NK-92 (cell line): ENCODE results near the gene MCTP1.
"Not testable (repeated sequence)": the region's sequence is repeated elsewhere in the genome, so short reads cannot be mapped to it uniquely, and the experiment has no call there.

Experiments used
- DNase-seq: peaks from one replicate; lab custom pipeline; 2025; ENCODE audit not compliant: unreplicated experiment; lab: John Stamatoyannopoulos, UW

The MCTP1 gene

DNA sequence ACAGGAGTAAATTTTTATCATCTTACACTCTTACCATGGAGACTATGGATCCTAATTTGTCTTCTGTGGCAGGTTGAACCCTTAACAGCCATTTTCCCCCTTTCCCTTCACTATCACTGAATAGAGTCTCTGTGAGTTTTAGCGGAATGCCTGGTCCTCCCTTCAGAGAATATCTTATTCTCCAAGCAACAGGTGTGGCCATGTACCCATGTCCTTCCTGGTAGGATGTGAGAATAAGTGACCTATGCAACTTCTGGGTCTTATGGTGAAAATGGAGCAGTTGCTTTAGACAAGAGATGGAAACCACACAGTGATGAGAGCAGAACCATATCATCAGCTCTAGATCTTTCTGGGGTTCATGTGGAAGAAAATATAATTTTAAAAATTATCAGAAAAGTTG lies 312.6 kb downstream of the MCTP1 start:
- DNase-seq, result no peak

DNA sequence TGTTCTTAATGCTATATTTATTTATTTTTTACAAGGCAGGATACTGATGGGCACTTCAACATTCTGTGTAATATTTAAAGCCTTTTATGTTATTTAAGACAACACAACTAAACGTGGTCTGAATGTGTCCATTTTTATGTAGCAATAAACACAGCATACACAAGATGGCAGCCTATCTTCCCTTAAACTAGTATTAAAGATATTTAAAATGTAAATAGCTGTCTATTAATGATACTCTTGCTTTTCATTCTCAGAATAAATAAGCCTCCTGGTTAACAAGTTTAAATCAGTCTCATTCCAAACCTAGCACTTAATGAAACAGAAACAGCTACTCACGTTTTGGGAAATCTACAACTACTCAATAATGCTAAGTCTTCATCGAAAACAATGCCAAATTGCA lies 315.7 kb downstream of the MCTP1 start:
- no peak for DNase-seq

DNA sequence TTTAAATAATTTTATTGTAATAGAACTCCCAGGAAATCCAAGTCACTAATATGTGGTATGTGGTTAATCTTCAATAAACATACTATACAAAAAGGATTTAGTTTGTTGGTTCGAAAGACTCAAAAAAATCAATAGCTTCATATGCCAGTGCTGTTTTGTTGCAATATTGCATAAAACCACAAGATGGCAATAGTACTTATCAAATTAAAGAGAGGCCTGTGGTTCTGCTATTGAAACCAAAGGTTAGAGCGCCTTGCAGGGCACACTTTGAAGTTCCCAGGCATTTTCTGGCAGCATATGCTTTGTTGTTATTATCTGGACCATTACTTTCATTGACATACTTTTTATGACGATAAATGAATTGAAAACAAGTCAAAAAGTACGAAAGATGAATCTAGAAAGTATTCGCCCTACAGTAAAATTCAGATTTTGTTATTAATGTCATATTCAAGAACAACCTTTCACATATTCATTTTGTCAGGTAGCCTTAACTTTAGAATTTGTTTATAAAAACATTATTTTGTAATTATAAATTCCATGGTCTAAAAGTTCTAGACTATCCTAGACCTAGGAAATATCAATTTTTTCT lies 316.3 kb downstream of the MCTP1 start:
- DNase-seq, result no peak

DNA sequence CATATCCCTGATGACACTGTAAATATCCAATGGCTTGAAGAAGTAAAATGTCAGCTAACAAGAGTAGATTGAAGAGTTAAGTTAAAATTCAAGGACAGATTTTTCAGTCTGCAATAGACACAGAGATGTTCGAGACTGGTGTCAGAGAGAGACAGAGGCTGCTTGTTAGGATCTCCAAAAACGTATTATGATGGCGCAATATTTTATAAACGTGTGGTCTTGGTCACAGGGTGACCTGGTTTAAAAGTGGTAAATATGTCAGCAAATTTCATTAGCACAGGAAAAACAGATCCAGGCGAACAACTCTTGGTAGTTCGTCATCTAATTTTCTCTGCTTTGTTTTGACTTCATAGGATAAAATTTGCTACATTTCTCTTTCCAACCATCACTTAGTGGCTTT lies 317.4 kb downstream of the MCTP1 start:
- DNase-seq, result no peak

DNA sequence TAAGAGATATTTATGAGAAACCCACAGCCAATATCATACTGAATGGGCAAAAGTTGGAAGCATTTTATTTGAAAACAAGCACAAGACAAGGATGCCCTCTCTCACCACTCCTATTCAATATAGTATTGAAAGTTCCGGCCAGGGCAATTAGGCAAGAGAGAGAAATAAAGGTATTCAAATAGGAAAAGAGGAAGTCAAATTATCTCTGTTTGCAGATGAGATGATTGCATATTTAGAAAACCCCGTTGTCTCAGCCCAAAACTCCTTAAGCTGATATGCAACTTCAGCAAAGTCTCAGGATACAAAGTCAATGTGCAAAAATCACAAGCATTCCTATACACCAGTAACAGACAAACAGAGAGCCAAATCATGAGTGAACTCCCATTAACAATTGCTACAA lies 325.6 kb downstream of the MCTP1 start:
- DNase-seq, result not testable (repeated sequence)

DNA sequence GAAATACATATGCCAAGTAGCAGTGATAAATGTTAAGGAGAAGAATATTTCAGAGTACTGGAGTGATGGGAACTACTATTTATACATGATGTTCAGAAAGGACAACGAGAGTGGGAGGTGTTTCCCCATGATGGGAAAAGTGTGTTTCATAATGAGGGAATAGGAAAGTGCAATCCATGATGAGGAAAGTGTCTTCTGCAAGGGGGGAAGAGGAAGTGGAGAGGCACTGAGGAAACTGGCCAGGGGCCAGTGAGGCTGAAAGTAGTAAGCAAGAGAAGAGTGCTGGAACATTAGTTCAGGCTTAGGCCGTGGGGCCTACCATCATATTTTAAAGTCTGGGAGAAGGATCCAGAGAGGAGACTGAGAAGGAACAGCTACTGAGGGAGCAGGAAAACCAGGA lies 339.2 kb downstream of the MCTP1 start:
- DNase-seq, result no peak

DNA sequence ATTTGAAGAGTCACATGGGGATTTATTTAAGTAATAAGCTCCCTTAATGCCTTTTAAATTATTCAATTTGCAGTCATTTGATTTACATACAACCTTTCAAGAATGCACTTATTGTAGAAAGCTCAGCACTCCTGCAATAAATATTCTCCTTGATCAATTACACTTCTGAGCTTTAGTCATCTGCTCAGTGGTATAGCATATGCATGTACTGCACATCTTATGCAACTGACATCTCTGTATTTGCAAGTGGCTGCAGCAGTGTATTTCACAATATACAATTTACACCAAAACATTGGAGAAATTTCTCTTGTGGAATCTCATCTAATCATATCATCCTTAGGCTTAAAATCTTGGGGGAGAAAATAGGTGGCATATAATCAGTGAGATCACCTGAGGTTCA lies 340.7 kb downstream of the MCTP1 start:
- DNase-seq, result no peak

DNA sequence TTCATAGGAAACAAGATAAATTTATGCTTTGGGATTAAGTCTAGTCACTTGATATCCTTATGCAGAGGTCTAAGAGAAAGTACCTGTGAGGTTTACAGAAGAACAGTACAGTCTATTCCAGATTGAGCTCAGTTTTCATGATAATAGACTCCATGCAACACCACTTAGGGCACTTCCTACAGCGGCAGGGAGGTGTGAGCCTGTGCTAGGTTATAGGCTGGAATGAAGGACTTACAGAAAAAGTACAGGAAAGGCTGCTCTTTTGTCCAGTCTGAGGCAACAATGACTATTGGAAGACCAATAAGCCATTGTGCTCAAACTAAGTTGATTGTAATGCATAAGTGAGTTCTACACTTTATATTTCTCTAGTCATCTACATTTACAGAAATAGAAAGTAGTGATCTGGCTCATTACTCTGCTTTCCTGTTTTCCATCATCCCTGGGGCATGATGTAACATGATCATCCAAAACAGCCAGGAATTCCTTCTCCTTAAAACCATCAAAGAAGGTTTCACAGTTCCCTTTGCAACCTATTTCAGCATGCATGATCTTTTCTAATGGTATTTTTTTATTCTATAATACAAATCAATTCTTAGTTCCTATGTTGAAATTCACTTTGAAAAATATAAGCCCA lies 343.7 kb downstream of the MCTP1 start:
- DNase-seq, result no peak

DNA sequence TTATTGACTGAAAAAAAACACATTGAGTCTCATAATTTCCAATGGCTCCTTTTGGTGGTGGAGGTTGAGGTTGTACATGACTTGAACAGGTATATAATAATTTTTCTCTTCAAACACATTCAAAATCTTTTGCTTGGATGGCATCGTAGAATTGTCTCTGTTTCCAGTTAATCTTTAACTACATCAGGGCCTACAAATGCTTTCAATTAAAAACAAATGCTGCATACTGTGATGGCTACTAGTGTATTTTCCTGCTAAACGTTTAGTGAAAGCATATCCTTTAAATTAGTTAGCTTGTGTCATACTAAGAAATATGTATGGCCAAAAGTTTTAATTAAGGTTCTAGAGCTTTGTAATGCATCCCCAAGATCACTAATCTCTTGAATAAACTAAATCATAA lies 352.6 kb downstream of the MCTP1 start:
- no peak for DNase-seq

DNA sequence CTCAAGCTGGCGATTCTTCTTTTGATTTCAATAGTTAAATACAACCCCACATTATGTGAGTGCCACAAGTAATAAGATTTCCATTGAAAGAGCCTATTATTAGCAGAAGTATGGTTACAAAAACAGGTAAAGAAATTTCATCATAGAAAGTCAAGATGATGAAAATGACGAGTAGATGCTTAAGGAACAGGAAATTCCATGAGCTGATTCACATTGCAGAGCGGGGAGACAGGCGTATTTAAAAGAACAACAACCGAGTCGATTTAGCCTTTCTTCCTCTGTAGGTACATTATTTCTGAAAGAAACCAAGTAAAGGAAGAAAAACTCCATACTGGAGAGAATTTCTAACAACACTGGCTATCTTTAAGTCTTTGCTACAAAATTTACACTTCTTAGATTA lies 356.0 kb downstream of the MCTP1 start:
- DNase-seq, result no peak

DNA sequence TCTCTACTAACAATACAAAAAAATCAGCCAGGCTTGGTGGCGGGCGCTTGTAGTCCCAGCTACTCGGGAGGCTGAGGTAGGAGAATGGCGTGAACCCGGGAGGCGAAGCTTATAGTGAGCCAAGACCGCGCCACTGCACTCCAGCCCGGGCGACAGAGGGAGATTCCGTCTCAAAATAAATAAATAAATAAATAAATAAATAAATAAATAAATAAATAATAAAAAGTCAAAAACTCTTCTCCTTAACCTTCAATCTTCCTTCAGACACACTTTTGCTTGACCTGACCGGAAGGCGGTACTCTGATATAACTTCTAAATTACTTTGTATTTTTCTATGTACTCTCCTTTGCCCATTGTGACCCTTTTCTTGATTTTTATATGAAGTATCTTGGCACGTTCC lies 364.3 kb downstream of the MCTP1 start:
- no peak for DNase-seq

DNA sequence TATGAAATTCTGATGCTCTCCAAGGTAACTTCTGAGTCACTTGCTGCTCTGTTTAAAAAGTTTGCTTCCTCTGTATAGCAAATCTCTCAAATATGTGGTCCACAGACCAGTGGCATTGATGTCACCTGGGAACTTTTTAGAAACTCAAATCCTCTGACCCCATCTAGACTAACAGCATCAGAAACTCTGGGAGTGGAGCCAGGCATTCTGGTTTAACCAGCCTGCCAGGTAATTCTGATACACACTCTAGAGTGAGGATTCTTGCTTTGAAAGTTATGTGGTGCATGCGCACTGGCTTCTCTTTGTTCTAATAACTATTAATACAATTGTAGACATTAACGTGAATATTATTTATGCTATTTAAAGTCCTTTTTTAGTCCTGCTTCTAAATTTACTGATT lies 368.3 kb downstream of the MCTP1 start:
- DNase-seq, result no peak

DNA sequence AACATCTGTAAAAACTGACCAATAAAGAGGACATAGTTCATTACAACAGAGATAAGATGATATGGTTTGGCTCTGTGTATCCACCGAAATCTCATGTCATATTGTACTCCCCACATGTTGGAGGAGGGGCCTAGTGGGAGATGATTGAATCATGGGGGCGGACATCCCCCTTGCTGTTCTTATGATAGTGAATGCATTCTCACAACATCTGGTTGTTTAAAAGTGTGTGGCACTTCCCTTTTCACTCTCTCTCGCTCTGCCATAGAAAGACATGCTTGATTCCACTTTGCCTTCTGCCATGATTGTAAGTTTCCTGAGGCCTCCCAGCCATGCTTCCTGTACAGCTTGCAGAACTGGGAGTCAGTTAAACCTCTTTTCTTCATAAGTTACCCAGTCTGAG lies 373.6 kb downstream of the MCTP1 start:
- no peak for DNase-seq

DNA sequence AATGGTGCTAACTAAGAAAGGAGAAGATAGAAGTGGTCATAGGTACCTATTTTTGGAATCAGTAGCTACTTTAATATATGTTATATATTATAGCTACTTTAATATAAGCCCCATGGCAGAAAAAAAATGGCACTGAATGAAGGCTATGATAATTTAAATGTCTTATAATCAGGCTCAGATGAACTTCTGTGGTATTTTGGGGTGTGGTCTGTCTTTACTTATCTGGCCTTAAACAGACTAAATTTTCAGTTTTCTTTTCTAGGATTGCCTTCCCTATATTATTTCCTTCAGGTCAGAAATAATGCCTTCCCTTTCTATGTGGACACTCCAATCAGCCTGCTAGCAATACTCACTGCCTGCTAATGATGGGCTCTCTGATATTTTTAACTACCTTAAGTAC lies 374.2 kb downstream of the MCTP1 start:
- no peak for DNase-seq

DNA sequence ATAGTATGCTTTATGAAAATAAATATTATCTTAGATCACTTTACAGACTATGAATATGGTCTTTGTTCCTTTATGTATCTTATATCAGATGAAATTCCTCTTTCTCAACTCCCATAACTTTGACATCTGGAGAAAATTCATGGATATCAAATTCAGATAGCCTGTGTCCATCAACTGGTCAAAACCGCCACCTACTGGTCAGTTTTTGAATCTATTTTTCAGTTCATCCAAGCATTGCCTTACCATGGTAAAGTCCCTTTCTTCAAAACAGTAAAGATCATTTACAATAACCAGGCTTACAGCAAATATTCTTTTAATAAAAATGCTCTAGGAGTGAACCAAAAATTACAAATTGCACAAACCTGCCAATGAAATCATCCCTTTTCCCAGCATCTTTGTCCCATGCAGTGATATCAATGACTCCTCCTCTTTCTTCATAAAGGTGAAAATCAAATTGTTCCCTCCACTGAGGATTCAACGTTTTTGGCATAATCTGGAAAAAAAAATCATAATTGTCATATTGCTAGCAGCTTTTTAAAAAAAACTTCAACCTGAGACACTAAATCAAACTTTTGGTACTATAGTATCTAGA lies 375.9 kb downstream of the MCTP1 start:
- DNase-seq, result no peak

DNA sequence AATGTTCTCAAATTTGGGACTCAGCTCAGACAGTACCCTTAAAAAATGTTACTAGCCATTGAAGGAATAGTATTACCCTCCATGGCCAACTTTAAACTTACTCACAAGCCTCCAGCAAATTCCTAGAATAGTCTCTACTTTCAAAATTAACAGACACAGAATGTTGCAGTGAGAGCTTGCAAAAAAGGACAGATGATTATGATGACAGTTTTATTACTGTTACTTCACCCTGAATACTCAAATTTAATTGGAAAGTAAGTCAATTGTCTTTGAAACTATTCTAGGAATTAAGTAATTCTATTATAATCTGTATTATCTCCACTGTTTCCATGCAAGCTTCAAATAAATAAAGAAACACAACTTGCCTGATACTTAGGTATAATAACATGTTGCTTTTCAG lies 378.1 kb downstream of the MCTP1 start:
- no peak for DNase-seq

DNA sequence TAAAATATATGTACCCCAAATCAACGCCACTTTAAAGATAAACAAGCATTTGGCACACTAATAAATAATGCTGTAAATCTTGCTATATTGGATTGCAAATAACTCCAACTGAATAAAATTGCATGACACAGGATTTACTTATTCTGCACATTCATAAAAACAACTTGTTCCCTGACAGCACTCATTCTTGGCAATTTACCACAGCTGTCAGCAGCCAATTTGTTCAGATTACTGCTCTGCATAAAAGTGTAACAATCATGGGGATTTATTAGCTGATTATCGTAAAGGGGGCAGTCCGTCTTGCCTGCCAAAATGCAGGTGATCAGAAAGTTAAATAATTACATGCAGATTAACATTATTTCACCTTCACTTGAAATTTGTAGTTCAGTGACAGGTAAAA lies 381.2 kb downstream of the MCTP1 start:
- DNase-seq, result no peak

DNA sequence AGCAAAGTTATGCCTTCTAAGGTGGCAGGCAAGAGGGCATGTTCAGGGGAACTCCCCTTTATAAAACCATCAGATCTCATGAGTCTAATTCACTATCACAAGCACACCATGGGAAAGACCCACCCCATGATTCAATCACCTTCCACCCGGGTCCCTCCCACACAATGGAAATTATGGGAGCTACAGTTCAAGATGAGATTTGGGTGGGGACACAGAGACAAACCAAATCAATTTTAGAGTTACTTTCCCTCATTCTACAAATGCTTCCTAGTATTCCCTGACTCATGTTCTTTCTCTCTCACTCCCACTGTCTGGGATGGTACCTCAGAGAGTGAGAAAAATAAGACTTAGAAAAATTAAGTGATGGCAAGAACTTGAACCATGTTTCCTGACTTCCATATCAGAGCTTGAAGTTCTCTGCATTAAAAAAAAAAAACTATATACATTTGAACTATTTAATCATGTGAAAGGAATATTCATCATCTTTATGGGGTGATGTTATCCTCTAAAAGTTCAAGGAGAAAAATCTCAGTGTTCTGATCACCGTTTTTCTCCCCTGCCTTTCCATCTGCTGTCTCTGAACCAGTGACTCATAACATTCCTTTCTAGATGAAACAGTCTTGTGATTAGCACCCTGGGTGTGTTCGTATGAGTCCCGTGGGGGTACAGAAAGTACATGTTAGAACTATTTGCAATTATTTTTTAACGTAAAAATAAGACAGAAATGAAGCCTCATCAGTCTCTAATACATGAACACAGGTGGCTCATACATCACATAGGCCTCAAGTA lies 383.5 kb downstream of the MCTP1 start:
- no peak for DNase-seq

DNA sequence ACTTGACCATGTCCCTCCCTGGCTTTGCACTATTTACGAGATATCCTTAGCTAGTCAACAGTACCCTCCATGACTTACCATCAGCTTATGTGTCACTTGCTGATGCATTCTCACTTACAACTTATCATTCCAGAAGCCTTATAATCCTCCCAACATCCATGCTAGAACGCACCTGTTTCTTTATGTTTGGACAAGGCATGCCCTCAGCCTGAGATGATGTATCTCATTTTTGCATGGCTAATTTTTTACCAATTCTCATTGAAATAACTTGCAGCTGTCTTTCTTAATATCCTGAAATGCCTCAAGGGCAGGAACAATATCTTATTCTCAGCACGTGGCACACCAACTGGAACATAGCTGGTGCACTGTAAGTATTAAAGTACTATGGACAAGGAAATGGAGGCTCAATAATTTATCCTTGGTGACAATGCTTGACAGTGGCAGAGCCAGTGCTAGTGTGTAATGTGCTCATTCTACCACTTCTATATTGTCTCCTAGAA lies 384.8 kb downstream of the MCTP1 start:
- no peak for DNase-seq

DNA sequence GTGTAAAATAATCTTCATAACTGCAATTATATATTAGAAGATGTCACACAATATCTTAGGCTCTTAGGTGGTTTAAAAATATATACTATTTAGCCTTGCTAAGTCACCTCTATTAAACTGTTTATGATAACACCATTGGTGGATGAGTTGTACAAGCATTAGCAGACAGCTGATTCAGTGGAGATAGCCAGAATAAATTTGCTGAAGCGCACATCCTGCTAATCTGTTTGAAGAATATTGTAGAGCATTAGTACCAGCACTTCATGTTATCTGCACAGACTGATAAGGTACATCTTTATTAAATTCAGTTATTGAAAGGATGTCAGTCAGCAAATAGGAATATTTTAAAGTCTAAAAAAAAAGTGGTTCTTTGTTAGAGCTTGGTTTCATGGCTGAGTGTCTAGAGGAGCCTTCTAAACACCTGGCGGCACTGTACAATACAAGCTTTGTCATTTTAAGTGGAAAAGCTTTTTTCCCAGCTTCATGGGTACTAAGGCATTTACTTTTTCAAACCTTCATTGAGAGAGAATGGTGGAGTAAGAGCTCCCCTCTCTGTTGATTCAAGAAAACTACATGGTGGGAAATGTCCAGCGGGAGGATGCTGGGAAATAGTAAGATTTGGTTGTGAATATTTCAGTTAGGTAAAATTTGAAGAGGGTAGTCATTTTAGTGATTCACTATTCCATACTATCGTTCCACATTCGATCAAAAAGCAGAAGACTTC lies 391.3 kb downstream of the MCTP1 start:
- DNase-seq, result no peak

DNA sequence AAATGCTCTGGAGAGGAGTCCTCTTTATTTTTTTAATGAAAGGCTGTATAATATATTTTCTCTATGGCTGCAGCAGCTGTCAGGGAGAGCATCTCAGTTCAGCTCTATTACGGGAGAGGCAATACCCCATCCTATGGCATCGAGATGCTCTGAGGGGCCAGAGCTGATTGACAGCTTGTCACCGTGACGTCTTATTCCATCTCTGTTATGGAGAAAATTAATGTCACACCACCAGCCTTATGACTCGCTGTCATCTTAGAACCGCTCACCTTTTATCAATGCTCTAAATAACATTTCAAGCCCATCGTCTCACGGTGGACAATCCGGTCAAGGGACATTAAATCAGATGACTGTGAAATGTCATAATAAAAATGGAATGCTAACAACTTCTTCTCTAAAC lies 392.9 kb downstream of the MCTP1 start:
- no peak for DNase-seq
